GM12865 (cell line): ENCODE data around the gene UPF3A.

ENCODE experiments used
- DNase-seq: peaks from one replicate; pipeline ENCODE4 v3.0.0; 2010; ENCODE audit warnings: low read depth
- H3K4me3 ChIP-seq: 2 replicates; pipeline ENCODE4 v1.5.1; 2011; ENCODE audit warnings: mild to moderate bottlenecking, low read depth, low read length, control low read depth
- TF ChIP-seq, protein P1 (sequence below): IDR thresholded peaks from 2 replicates; pipeline ENCODE4 v1.5.1; 2011; ENCODE audit warnings: low read length, control low read depth, low read depth, inconsistent platforms; ENCODE audit not compliant: insufficient read depth; ENCODE audit errors: missing control alignments

UPF3A gene

DNA sequence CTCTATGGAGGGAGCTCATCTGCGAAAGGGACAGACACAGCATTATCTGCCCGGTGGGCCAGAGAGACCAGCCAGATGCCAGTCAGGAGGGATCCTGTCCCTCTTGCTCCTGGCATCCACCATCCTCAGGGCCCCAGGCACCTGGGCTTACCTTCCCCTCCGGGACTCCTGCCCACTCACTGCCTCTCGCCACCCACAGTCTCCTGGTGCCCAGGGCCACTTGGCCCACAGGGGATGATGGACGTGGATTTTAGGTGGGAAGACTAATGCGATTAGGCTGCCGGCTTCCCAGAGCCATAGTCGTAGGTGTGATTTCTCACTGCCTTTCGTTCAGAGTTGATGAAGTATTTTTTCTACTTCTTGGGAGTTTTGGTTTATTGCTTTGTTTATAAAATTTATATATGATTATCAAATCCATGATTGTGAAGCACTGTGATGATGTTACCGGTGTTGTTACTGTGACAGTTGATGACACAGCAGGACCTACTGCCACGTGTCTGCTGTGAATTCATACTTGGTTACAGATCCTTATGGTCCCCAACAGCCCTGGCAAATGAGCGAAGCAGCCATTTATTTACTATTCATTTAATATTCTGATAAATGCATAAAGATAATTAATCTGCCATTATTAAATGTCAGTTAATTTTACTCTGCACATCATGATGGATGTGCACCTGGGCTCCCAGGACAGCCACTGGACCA is 18.4 kb downstream of the UPF3A start:
- TF ChIP-seq, protein P1, sequence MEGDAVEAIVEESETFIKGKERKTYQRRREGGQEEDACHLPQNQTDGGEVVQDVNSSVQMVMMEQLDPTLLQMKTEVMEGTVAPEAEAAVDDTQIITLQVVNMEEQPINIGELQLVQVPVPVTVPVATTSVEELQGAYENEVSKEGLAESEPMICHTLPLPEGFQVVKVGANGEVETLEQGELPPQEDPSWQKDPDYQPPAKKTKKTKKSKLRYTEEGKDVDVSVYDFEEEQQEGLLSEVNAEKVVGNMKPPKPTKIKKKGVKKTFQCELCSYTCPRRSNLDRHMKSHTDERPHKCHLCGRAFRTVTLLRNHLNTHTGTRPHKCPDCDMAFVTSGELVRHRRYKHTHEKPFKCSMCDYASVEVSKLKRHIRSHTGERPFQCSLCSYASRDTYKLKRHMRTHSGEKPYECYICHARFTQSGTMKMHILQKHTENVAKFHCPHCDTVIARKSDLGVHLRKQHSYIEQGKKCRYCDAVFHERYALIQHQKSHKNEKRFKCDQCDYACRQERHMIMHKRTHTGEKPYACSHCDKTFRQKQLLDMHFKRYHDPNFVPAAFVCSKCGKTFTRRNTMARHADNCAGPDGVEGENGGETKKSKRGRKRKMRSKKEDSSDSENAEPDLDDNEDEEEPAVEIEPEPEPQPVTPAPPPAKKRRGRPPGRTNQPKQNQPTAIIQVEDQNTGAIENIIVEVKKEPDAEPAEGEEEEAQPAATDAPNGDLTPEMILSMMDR = no peak

DNA sequence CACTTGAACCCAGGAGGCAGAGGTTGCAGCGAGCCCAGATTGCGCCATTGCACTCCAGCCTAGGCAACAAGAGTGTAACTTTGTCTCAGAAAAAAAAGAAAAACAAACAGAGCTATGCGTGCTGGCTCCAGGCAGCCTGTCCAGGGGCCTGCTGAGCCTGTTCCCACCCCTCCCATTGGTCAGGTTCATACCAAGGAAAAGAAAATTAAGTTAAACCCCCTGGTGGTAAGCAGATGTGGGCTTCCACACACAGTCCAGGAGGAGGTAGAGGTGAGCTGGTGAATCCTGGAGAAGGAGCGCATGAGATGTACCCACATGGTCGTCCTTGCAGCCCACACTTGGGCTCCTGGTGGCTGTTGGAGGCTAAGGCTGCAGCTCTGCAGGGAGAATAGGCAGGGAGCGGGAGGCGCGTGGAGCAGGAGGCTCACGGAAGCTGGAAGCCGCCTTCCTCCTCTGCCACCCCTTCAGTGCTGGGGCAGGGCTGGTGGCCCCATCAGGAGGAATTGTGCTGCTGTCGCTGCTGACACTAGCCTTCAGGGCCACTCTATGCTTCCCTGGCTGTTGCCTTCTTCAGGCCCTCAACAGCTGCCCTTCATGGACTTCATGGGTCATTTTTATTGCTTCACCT is 22.4 kb downstream of the UPF3A start:
- no peak for DNase-seq
- TF ChIP-seq, protein P1 = no peak
- H3K4me3 ChIP-seq = no peak overlapping the region

More for the DNA sequence above, 18.4 kb downstream of the UPF3A start:
- no peak for DNase-seq
- no peak overlapping the region for H3K4me3 ChIP-seq

GRCh38 chr13:114304346-114305034 is 23.1 kb downstream of the UPF3A start:
- no peak for DNase-seq
- no peak overlapping the region for H3K4me3 ChIP-seq
- TF ChIP-seq, protein P1 = no peak

DNA sequence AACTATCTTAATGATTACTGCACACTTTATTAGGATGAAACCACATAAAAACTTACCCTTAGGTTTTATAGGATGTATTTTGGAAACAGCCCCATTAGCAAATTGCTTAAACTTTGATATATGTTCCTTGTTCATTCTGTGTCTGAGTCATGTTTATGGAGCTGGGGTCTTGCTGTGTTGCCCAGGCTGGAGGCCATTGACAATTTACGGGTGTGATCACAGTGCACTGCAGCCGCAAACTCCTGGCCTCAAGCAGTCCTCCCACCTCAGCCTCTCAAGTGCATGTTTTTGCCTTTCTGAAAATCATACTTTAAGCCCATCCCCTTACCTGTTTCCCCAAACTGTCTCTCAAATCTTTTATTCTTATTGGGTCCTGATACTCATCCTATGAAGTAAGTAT is 27.7 kb downstream of the UPF3A start:
- DNase-seq = no peak
- TF ChIP-seq, protein P1 = no peak
- H3K4me3 ChIP-seq = no peak overlapping the region

GRCh38 chr13:114309806-114310410 is 28.5 kb downstream of the UPF3A start:
- DNase-seq = no peak
- no peak overlapping the region for H3K4me3 ChIP-seq
- TF ChIP-seq, protein P1 = no peak

- no peak overlapping the region for H3K4me3 ChIP-seq
- no peak for DNase-seq
- TF ChIP-seq, protein P1 = no peak
Observed at GRCh38 chr13:114310956-114311355, 29.6 kb downstream of the UPF3A start.
